ENCODE results near the gene FAU.

Gene FAU

GRCh38 chr11:65107751-65108468 is 14.0 kb downstream of the FAU start:
- no peak for DNase-seq (ENCODE audit: low read depth)

DNA sequence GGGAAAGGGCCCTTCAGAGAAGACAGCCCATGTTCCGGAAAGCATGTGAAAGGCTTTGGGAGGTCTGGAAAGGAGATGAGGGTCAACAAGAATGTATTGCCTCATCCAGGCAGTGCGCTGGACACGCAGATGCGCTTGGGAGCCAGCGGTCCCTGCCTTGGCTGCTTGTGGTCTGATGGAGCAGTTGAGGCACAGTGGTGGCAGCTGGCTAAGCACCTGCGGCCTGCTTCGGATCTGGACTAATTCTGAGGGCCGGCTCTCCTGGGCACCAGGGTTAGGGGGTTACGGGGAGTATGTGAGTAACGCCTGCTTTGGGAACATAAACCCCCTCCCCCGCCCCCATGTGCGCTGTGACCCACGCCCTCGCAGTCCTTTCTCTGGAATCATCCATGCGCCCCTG is 14.9 kb downstream of the FAU start:
- DNase-seq (ENCODE audit: low read depth), result no peak

DNA sequence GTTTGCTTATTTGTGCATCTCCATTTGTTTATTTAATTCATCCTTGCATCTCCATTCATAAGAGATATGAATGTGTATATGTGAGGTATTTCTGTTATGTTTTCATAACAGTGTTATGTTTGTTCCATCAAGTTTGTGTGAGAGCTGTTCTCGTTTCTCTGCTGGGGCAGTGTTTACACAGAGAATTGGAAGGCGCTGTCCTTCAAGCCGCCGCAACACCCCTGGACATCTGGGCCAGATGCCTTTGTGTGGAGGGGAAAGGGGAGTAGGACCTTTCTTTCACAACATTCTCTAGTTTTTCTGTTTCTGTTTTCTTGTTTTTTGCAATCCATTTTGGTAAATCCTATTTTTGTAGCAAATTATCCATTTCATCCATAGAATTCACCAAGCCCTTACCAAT is 17.3 kb downstream of the FAU start:
- DNase-seq (ENCODE audit: low read depth), result no peak

DNA sequence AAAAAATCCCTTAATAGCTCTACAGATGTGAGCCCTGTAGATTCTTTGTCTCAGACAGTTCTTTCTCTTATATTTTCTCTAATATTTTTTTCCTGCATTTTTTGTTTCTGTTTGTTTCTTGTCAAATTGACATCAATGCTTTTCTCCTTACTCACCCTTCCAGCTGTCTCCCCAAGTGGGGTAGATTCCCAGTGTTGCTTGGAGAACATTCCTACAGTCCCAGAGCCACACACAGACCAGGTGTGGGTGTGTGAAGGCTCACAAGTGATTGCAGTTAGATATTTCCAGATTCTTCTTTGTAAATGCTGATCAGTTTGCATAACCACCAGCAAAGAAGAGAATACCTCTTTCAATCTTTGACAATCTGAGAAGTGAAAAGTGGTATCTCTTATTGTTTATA is 18.5 kb downstream of the FAU start:
- no peak for DNase-seq (ENCODE audit: low read depth)

GRCh38 chr11:65102142-65103095 is 19.5 kb downstream of the FAU start:
- no peak for DNase-seq (ENCODE audit: low read depth)

GRCh38 chr11:65100674-65101350 is 21.1 kb downstream of the FAU start:
- peak; percentile 18 for DNase-seq (ENCODE audit: low read depth)

GRCh38 chr11:65096926-65097325 is 25.0 kb downstream of the FAU start:
- DNase-seq (ENCODE audit: low read depth), result no peak

DNA sequence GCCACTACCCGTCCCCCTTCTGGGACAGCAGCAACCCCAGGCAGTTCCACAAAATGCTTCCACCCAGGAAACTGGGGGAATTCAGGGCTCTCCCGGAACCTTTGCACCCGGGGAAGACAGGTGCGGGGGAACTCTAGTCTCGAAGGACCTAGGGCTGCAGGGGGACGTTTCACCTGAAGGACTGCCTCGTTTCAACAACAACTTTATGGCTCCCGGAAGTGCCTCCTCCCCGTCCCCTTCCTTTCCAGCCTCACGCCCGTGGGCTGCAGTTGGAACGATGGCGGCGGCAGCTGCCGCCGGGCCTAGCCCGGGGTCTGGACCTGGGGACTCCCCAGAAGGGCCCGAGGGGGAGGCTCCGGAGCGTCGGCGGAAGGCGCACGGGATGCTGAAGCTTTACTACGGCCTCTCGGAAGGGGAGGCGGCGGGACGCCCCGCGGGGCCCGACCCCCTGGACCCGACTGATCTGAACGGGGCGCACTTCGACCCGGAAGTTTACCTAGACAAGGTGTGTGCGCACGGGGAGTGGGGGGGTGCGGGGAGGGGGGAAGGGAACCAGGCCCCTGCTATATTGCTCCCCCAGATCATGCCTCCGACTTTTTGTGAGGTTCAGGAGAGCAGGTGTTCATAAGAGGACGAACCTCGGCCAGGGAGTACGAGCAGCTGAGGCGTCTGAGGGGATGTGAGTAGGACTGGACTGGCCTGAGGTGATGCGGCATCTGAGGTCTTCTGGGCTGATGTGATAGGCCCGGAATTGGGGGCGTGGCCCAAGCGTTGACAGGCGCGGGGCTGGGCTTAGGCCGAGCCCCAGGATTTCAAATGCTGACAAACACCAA is 25.7 kb downstream of the FAU start, which contains the start of gene VPS51:
TSS of gene VPS51 (plus strand) at position 241 of the 833 bp plus-strand sequence. CDS start at position 278, 37 bp downstream.
- DNase-seq (ENCODE audit: low read depth), result peak; percentile 93

GRCh38 chr11:65095427-65095826 is 26.5 kb downstream of the FAU start:
- no peak for DNase-seq (ENCODE audit: low read depth)

DNA sequence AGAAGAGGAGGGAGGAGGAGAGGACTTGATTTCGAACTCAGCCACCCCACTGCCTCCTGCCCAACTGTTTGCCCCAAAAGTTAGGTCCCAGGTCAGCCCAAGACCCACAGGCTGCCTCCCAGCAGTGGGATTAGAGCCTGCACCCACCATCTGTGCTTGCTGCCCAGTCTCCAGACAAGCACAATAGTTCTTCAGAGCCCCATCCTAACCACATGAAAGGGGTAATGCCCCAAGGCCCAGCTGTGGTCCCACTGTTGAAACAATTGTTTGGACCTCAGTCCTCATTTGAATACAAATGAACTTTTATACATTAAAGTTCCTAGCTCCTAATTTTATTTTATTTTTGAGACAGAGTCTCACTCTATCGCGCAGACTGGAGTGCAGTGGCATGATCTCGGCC is 31.3 kb downstream of the FAU start:
- no peak for DNase-seq (ENCODE audit: low read depth)

DNA sequence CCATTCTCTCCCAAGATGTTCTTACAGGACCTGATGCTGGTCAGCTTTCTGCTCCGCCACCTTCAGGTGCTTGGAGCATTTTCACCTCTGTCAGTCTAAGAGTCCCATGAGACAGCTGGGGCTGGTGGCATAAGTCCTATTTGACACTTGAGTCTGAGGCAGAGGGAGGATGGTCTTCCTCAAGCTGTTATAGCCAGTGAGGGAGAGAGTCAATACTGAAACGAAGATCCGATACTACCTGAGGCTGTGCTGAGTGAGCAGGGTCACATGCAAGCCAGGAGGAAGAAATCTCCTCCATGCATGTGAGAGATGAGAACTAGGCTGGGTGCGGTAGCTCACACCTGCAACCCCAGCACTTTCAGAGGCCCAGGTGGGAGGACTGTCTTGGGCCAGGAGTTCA is 32.3 kb downstream of the FAU start:
- DNase-seq (ENCODE audit: low read depth), result no peak

DNA sequence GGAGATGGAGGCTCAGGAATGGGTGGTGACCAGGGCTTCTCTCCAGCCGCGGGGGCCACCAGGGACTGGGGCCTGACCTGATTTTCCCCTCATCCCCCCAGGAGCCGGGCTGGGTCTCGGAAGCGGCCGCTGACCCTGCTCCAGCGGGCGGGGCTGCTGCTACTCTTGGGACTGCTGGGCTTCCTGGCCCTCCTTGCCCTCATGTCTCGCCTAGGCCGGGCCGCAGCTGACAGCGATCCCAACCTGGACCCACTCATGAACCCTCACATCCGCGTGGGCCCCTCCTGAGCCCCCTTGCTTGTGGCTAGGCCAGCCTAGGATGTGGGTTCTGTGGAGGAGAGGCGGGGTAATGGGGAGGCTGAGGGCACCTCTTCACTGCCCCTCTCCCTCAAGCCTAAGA is 34.1 kb downstream of the FAU start:
- DNase-seq (ENCODE audit: low read depth), result no peak

GRCh38 chr11:65087216-65087615 is 34.7 kb downstream of the FAU start:
- DNase-seq (ENCODE audit: low read depth), result no peak

DNA sequence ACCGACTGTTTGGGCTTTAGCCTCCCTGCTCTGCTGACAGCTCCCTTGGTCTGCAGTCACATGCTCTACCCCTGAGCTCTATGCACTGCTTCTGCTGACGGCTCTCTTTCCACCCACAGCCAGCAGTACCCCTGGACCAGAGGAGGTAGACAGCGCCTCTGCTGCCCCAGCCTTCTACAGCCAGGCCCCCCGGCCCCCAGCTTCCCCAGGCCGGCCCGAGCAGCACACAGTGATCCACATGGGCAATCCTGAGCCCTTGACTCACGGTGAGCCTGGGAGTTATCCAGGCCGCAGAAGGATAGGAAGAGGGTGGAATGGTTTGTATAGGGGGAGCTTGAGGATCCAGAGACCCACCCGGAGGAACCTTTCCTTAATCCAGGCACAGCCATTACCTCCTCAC is 35.1 kb downstream of the FAU start:
- DNase-seq (ENCODE audit: low read depth), result no peak

- DNase-seq (ENCODE audit: low read depth), result no peak
These were observed 36.5 kb downstream of the FAU start for GRCh38 chr11:65085446-65085845.

DNA sequence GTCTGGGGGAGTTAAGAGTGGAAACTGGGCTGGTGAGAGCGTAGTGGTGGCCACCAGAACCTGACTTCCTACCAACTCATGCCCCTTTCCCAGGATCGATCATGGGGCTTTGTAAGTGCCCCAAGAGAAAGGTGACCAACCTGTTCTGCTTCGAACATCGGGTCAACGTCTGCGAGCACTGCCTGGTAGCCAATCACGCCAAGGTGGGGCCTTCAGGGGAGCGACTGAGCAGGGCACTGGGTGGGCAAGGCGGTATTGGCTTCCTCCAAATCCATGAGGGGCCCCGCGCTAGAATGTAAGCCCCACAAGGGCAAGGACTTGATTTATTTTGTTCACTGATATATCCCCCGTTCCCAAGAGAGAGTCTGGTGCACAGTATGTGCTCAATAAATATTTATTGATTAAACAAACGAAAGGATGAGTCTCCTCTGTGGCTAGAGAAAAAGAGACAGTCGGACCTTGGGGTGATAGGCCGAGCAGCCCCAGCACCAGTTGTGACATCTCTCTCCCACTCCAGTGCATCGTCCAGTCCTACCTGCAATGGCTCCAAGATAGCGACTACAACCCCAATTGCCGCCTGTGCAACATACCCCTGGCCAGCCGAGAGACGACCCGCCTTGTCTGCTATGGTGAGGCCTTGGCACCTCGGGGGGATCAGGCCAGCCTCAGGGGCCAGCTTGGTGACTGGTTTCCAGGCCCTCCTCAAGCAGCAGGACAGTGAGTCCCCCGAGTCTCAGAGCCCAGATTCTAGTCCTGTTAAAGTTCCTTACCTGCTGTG is 37.1 kb downstream of the FAU start:
- DNase-seq (ENCODE audit: low read depth), result no peak

GRCh38 chr11:65083834-65084597 is 37.9 kb downstream of the FAU start, which contains the start of the genes CDCA5 and ZFPL1:
CDCA5 (minus strand) TSS chr11:65084040; CDS start chr11:65083978, 62 bp downstream.
ZFPL1 (plus strand) TSS chr11:65084222; CDS start chr11:65084699, 477 bp downstream.
- DNase-seq (ENCODE audit: low read depth), result peak; percentile 96

GRCh38 chr11:65083134-65083833 is 38.6 kb downstream of the FAU start:
- peak; percentile 37 for DNase-seq (ENCODE audit: low read depth)

DNA sequence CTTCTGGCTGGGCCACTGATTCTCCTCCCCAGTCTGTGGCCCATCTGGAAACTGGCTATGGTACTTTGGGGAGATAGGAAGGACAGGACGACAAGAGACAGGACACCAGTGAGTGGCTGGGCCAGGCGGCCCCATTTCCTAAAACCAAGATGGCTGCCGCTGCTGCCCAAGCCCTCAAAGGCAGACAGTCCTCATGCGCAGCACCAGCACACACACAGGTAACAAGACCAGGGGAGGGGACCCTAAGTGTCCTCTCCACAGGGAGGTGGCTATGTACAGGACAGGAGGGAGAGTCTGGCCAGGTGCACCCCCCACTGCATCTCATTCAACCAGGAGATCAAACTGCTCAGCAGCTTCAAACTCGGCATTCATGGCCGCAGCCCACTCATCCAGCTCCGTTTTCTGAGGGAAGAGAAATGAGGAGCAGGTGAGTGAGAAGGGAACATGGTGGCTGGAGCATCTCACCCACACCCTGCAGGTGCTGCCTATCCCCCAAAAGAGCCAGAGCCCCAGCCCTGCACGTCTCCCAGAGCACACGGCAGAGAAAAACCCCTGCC is 43.1 kb downstream of the FAU start:
- no peak for DNase-seq (ENCODE audit: low read depth)

All from ELR (cell line).